Muscle layer of duodenum (tissue), 2 donors: ENCODE data around the gene CTDSP1.

ENCODE experiments used
- H3K27ac ChIP-seq: one replicate; pipeline ENCODE4 v1.7.0; 2013; ENCODE audit warnings: mild to moderate bottlenecking, low read length
- H3K27me3 ChIP-seq: one replicate; pipeline ENCODE4 v1.7.0; 2013; ENCODE audit warnings: low read depth, mild to moderate bottlenecking, control low read depth, low read length
- H3K36me3 ChIP-seq, 2 donors: one replicate each; pipeline ENCODE4 v1.7.0; 2013; ENCODE audit warnings: low read length in 2 of 2, control low read depth in 1 of 2, mild to moderate bottlenecking in 1 of 2; ENCODE audit not compliant: insufficient read depth in 2 of 2, control insufficient read depth in 1 of 2
- H3K4me1 ChIP-seq, 2 donors: one replicate each; pipeline ENCODE4 v1.7.0; 2013; ENCODE audit warnings: low read length in 2 of 2, mild to moderate bottlenecking in 2 of 2, control low read depth in 1 of 2, moderate library complexity in 1 of 2; ENCODE audit not compliant: insufficient read depth in 2 of 2, control insufficient read depth in 1 of 2
- H3K4me3 ChIP-seq, 2 donors: one replicate each; pipeline ENCODE4 v1.7.0; 2013; ENCODE audit warnings: low read length in 2 of 2, low read depth in 1 of 2, mild to moderate bottlenecking in 1 of 2
- H3K9me3 ChIP-seq, 2 donors: one replicate each; pipeline ENCODE4 v1.7.0; 2013; ENCODE audit warnings: low read length in 2 of 2, control low read depth in 1 of 2, mild to moderate bottlenecking in 1 of 2; ENCODE audit not compliant: control insufficient read depth in 1 of 2
- donor health status: healthy.

The CTDSP1 gene

DNA sequence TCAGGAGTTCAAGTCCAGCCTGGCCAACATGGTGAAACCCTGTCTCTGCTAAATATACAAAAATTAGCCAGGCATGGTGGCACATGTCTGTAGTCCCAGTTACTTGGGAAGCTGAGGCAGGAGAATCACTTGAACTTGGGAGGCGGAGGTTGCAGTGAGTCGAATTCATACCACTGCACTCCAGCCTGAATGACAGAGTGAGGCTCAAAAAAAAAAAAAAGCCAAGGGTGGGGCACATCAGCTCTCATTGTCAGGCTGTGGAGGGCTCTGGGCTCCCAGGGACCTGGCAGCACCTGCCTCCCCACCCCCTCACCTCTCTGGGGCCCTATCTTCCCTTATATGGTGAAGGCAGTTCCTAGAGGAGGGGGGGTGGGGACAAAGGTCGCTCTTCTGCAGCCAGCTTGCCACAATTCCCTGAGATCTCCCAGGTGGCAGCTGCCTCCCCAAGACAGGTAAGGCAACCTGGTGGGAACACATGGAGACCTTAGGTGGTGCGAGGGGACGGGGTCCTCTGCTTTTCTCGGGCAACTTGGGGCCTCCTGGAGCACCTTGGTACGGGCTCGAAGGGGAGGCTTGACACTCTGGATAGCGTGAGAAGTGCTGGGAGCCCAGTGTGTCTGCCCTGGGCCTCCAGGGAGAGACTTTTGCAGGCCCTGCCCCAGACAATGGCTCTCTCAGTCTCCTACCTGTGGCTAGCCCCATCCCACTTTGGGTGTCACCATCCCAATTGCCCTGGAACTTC, 19.2 kb downstream of the CTDSP1 start, which contains the start of gene VIL1:
Gene VIL1, plus strand, starts transcription at position 407 of the 742 bp plus-strand sequence. CDS start 4,656 bp downstream, outside the sequence.
- peak within 1 kb of the TSS in 1 of 2 donors; percentile 33 for H3K4me3 ChIP-seq
- no peaks in the 10 kb centered on the region for H3K9me3 ChIP-seq
- peak within 1 kb of the TSS; percentile 77 for H3K27ac ChIP-seq
- no peaks in the 10 kb centered on the region for H3K4me1 ChIP-seq
- no peaks in the 10 kb centered on the region for H3K36me3 ChIP-seq
- H3K27me3 ChIP-seq: no peaks in the 10 kb centered on the region

DNA sequence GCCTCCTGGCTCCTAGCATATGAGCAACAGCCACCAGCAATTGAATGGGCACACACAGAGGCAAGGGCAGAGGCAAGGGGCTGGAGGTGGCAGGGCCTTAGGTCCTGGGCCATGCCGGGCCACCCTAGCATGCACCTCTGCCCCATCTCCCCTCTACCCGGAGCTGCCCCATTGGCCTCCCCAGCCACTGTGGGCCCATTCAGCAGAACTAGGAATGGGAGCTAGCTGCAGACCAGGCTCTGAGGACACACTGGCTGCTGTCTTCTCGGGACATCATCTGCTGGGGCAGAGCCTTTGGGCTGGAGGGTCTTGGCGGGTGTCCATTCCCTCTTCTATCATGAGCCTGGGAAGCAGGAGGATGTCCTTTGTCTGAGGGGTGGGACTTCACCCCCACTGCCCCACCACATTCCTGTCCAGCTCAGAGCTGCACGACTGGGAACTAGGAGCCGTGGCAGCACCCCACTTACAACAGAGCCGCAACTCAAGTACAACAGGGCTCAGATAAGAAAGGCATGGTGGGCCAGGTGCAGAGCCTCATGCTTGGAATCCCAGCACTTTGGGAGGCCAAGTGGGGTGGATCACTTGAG, 20.1 kb downstream of the CTDSP1 start:
- no peaks in the 10 kb centered on the region for H3K4me1 ChIP-seq
- H3K4me3 ChIP-seq: peak overlapping the region in 1 of 2 donors; percentile 33
- peak overlapping the region; percentile 77 for H3K27ac ChIP-seq
- no peaks in the 10 kb centered on the region for H3K9me3 ChIP-seq
- no peaks in the 10 kb centered on the region for H3K36me3 ChIP-seq
- H3K27me3 ChIP-seq: no peaks in the 10 kb centered on the region

DNA sequence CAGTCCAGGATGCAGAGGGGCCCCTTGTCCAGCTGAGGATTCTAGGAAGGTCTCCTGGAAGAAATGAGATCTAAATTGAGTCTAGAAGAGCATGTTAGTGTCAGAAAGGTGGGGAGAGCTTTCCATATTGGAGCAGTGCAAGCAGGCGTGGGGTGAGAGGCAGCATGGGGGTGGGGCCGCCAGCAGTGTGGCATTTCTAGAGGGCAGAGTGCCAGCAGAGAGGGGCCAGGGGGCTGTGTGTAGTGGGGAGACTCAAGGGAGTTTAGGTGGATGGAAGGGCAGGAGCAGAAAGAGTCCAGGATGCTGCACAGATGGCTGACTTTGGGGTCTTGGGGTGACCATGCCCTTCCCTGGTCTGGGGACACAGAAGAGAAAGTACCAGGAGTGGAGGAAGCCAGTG, 21.4 kb downstream of the CTDSP1 start:
- Histone ChIP-seq H3K27ac (peak overlapping the region; percentile 67), H3K27me3 (no peaks in the 10 kb centered on the region), H3K4me1 (no peaks in the 10 kb centered on the region), H3K9me3 (no peaks in the 10 kb centered on the region), H3K4me3 (no peak overlapping the region), H3K36me3 (no peaks in the 10 kb centered on the region)

DNA sequence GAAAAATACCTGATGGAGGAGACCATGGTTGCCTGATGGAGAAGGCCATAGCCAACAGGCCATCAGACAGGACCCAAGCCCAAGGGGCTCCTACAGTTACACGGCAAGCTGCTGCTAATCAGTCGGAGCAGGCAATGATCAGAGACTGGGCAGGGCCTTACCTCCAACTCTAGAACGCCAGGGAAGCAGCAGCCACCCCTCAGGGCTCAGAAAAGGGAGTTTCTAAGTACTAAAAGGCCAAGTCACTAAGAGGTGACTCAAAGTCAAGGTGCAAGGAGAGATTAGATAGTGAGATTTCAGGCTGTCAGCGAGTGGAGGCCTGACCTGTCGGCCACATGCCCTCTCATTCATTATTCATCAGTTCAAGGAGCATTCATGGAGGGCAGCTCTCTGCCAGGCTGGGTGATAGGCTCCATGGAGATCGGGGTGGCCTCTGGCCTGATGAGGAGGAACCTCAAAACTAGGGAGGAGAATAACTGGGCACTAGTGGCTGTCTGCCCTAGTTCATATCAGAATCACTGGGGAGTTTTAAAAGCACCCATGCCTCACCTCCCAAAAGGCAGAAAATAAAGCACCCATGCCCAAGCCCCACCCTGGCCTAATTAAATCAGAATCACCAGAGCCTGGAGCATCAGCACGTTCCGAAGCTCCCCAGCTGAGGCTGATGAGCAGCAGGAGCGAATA, 22.9 kb downstream of the CTDSP1 start:
- no peaks in the 10 kb centered on the region for H3K36me3 ChIP-seq
- H3K27me3 ChIP-seq: no peaks in the 10 kb centered on the region
- no peaks in the 10 kb centered on the region for H3K4me1 ChIP-seq
- no peaks in the 10 kb centered on the region for H3K9me3 ChIP-seq
- H3K4me3 ChIP-seq: no peak overlapping the region
- H3K27ac ChIP-seq: no peak overlapping the region

DNA sequence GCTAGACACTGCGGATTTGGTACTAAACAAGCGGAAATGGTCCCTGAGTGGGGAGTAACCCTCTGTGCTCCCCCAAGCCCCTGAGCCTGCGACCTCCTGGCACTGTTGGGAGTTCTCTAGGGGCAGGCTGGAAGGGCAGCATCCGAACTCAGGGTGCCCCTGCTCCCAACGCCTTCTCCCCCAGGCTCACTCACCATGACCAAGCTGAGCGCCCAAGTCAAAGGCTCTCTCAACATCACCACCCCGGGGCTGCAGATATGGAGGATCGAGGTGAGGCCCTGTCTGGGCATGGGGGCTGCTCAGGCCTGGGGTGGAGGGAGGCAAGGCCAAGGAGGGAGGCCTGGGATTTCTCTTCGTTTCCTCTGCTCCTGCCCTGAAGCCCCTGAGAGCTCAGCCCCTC, 23.9 kb downstream of the CTDSP1 start:
- Histone ChIP-seq H3K27me3 (no peaks in the 10 kb centered on the region), H3K27ac (no peak overlapping the region), H3K4me1 (no peaks in the 10 kb centered on the region), H3K4me3 (no peak overlapping the region), H3K9me3 (no peaks in the 10 kb centered on the region), H3K36me3 (no peaks in the 10 kb centered on the region)

DNA sequence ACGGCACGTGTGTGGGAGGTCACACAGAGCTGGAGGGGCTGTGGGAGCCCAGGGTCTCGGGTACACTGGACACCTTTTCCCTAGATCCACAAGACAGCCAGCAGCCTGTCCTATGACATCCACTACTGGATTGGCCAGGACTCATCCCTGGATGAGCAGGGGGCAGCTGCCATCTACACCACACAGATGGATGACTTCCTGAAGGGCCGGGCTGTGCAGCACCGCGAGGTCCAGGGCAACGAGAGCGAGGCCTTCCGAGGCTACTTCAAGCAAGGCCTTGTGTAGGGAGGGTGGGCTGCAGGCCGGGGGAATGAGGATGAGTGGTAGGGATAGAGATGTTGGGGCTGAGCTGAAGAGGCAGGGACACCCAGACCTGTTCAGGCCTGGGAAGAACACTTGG, 25.9 kb downstream of the CTDSP1 start:
- Histone ChIP-seq H3K4me3 (no peak overlapping the region), H3K27me3 (no peaks in the 10 kb centered on the region), H3K4me1 (no peaks in the 10 kb centered on the region), H3K9me3 (no peaks in the 10 kb centered on the region), H3K36me3 (no peaks in the 10 kb centered on the region), H3K27ac (no peak overlapping the region)

DNA sequence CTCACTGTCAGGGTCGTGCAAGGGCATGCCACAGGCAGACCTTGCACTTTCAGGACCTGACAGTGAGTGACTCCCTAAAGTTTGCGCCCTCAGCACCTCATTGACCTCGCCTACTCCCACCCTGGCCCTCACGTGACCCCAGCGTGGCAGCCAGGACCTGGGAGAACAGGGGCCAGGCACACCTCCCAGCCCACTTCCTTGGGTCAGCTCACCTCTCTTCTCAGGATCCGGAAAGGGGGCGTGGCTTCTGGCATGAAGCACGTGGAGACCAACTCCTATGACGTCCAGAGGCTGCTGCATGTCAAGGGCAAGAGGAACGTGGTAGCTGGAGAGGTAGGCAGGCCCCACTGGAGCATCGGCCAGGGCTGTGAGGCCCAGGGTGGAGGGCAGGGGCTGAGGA, 28.1 kb downstream of the CTDSP1 start:
- no peak overlapping the region for H3K4me3 ChIP-seq
- H3K4me1 ChIP-seq: no peaks in the 10 kb centered on the region
- no peaks in the 10 kb centered on the region for H3K27me3 ChIP-seq
- H3K36me3 ChIP-seq: no peaks in the 10 kb centered on the region
- no peaks in the 10 kb centered on the region for H3K9me3 ChIP-seq
- H3K27ac ChIP-seq: no peak overlapping the region

DNA sequence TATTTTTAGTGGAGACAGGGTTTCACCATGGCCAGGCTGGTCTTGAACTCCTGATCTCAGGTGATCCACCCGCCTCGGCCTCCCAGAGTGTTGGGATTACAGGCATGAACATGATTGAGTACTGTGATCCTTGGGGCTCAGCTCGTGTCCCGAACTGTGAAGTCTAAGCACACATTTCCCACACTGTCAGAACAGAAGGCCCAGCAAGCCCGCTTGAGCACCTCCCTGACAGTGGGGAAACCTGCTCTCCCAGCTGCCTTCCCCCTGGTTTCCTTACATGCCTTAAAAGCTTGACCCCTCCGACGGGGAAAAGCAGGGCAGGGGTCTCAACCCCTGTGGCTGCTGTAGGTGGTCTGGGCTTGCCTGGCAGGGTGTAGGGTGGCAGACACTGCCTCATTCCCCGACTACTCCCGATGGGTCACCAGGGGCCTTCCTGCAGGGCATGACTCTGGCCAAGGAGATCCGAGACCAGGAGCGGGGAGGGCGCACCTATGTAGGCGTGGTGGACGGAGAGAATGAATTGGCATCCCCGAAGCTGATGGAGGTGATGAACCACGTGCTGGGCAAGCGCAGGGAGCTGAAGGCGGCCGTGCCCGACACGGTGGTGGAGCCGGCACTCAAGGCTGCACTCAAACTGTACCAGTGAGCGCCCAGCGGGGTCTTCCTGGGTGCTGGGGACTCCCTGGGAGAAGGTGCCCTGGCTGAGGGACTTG, 29.3 kb downstream of the CTDSP1 start:
- no peaks in the 10 kb centered on the region for H3K27me3 ChIP-seq
- no peaks in the 10 kb centered on the region for H3K36me3 ChIP-seq
- no peak overlapping the region for H3K4me3 ChIP-seq
- H3K9me3 ChIP-seq: no peaks in the 10 kb centered on the region
- no peak overlapping the region for H3K27ac ChIP-seq
- no peaks in the 10 kb centered on the region for H3K4me1 ChIP-seq

DNA sequence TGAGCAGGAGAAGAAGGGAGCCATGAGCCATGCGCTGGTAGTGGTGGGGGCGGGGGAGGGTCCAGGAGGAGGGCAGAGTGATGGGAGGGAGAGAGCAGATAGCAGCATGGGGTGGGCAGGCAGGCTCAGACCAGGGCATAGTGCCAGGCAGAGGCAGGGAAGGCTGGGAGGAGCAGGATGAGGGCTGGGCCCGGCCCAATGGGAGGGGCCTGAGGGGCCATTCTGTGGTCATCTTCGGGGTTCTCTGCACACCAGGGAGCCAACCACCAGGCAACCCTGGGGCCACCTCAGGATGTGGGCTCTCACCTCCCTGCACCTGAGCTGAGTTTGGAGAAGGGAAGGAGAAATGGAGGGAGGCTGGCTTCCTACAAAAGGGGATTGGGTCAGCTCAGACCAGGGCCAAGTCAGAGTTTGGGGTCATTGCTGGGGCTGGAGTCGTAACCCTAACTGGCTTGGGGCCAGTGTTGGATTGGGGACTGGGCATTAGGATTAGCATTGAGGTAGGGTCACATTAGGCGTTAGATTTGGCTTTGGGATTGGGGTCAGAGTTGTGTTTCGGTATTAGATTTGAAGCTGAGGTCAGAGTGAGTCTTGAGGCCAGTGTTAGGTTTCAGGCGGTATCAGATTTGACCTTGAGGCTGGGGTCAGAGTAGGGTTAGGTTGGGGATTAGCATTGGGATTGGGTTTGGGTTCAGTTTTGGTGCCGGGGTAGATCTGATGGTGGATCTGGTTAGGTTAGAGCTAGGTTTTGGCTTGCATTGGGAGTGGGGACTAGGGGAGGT, 30.4 kb downstream of the CTDSP1 start:
- no peaks in the 10 kb centered on the region for H3K9me3 ChIP-seq
- H3K4me3 ChIP-seq: no peak overlapping the region
- no peaks in the 10 kb centered on the region for H3K36me3 ChIP-seq
- no peaks in the 10 kb centered on the region for H3K27me3 ChIP-seq
- H3K27ac ChIP-seq: no peak overlapping the region
- no peaks in the 10 kb centered on the region for H3K4me1 ChIP-seq

DNA sequence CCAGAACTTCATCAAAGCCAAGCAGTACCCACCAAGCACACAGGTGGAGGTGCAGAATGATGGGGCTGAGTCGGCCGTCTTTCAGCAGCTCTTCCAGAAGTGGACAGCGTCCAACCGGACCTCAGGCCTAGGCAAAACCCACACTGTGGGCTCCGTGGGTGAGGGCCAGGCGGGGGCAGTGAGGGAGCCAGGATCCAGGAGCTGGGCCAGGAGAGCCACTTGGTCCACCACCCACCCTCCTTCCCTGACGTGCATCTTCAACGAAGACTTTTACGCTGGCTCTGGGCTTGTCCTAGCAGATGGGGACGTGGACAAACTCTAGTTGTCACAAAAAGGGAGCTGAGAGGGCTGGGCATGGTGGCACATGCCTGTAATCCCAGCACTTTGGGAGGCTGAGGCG, 31.1 kb downstream of the CTDSP1 start:
- Histone ChIP-seq H3K4me3 (no peak overlapping the region), H3K4me1 (no peaks in the 10 kb centered on the region), H3K9me3 (no peaks in the 10 kb centered on the region), H3K36me3 (no peaks in the 10 kb centered on the region), H3K27me3 (no peaks in the 10 kb centered on the region), H3K27ac (no peak overlapping the region)
